Ovary (tissue), 3 donors: Measurements from ENCODE around the gene CEP170.

Experiments used
- EP300 ChIP-seq: sonication (generic); formaldehyde crosslinking; IDR thresholded peaks from one replicate; pipeline ENCODE4 v1.6.1; 2017; ENCODE audit warnings: antibody characterized with exemption
- POLR2A ChIP-seq: fragments of 450-650 bp; IDR thresholded peaks from one replicate; pipeline ENCODE4 v1.6.1; 2017; ENCODE audit warnings: antibody characterized with exemption, mild to moderate bottlenecking, moderate library complexity
- TF ChIP-seq, protein P1 (sequence below), 3 donors: fragments of 450-650 bp in 2 of 3; fragments of 200-600 bp in 1 of 3; IDR thresholded peaks; one replicate each; pipeline versions ENCODE4 v1.5.1 to v1.8.0; 2016 to 2022; ENCODE audit warnings: antibody characterized with exemption in 3 of 3, mild to moderate bottlenecking in 1 of 3
- donor health status: DM: no; HTN: no; CAD: no.

DNA sequence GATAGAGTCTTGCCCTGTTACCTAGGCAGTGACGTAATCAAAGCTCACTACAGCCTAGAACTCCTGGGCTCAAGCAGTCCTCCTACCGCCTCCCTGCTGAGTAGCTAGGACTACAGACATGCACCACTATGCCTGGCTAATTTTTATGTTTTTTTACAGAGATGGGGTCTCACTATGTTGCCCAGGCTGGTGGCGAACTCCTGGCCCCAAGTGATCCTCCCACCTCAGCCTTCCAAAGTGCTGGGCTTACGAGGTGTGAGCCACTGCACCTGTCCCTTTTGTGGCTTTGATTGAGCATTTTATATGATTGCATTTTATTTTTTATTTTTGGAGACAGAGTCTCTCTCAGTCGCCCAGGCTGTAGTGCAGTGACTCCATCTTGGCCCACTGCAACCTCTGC, 26.6 kb upstream of the CEP170 start:
- TF ChIP-seq, protein P1, sequence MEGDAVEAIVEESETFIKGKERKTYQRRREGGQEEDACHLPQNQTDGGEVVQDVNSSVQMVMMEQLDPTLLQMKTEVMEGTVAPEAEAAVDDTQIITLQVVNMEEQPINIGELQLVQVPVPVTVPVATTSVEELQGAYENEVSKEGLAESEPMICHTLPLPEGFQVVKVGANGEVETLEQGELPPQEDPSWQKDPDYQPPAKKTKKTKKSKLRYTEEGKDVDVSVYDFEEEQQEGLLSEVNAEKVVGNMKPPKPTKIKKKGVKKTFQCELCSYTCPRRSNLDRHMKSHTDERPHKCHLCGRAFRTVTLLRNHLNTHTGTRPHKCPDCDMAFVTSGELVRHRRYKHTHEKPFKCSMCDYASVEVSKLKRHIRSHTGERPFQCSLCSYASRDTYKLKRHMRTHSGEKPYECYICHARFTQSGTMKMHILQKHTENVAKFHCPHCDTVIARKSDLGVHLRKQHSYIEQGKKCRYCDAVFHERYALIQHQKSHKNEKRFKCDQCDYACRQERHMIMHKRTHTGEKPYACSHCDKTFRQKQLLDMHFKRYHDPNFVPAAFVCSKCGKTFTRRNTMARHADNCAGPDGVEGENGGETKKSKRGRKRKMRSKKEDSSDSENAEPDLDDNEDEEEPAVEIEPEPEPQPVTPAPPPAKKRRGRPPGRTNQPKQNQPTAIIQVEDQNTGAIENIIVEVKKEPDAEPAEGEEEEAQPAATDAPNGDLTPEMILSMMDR (IDR thresholded peaks at IDR 0.05): no peak
- no peak for TF ChIP-seq POLR2A
- TF ChIP-seq EP300: no peak
